A549 (cell line): ENCODE measurements around the gene STRBP.

Source experiments
- JUN ChIP-seq, 2 experiments: fragments of >200 bp; sonication (Bioruptor Twin); formaldehyde crosslinking; IDR thresholded peaks; 2 replicates in 1 of 2; 3 replicates in 1 of 2; pipeline ENCODE4 v1.6.1; 2016 to 2017
- POLR2A ChIP-seq: IDR thresholded peaks from 2 replicates; pipeline ENCODE4 v1.6.1; 2012; ENCODE audit warnings: mild to moderate bottlenecking, low read length

- TF ChIP-seq POLR2A (no peak), JUN (IDR thresholded peaks at IDR 0.05) (no peak)
Observed at GRCh38 chr9:123251741-123252140, 16.6 kb downstream of the STRBP start.
